ENCODE data around the gene AFF3. TPM values are rescaled to one million over a fixed set of nuclear protein-coding genes. Genes with fewer than 3 reads are reported as not detected.

AFF3 gene
- total and polyA plus RNA-seq, 7 experiments from 2014 or later = 3.0 to 24.1 (median 19.8) TPM

DNA sequence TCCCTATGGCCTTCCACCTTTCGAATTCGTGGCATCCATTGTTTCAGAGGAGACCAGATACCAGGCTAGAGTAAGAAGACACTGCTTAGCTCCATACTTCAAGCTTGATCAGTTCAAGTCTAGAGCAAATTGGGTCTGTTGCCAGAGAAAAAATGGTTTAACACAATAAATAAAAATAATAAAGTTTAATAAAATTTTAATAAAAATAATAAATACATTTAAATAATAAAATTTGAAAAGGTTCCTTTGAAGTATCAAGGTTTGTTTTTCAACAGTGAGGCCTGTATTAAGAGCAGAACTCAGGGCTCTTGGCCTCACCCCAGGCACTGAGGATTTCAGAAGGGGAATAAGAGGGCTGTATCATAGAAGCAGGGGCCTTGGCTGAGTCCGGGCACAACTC is 547.0 kb downstream of the AFF3 start:
- H3K4me3 Mint-ChIP-seq = no peak overlapping the region
- no peak for DNase-seq
- CTCF ChIA-PET = no interaction called here

DNA sequence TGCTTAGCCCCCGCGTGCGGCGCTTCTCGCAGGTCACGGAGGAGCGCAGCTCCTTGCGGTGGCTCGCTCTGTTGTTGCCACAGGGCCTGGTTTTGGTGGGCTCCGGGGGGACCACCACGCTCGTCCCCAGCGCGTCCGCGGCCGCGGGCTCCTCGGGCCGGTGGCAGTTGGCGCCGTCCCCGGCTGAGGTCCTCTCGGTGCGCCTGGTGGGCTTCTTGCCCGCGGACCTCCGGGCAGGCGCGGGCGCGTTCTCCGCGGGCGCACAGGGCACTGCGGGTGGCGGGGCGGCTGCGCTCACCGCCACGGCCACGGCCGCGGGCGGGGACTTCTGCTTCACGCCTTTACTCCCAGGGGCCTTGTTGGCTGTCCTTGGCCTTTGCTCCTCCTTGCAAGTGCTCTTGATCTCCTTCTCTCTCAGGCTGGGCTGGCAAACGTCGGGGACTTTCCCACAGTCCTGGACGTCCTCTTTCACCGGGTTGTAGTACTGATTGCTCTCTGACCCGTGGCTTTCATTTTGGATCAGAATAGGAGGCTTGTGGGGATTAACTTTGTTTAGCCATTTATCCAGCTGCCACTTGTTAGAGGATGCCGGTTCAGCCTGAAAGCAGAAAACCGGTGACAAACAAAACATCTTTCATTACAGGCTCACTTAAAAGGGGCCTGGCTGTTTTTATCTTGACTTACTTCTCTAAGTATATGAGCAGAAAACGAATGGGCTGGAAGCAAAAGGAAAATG is 548.5 kb downstream of the AFF3 start:
- Mint-ChIP-seq H3K27ac (no peak overlapping the region), H3K9me3 (peaks cover 0 to 1% (median 0%) of the 10 kb centered on the region in 11 donors), H3K36me3 (peaks cover 0 to 19% (median 5%) of the 10 kb centered on the region in 5 donors), H3K27me3 (no peaks in the 10 kb centered on the region), H3K4me1 (no peaks in the 10 kb centered on the region), H3K4me3 (no peak overlapping the region)
- H3K9me3 ChIP-seq (ENCODE audit: control insufficient read depth in 2 of 3, low read length in 3 of 3) = no peaks in the 10 kb centered on the region
- peaks cover 0 to 4% (median 0%) of the 10 kb centered on the region in 3 experiments for H3K36me3 ChIP-seq (ENCODE audit: control insufficient read depth in 2 of 3, insufficient read depth in 3 of 3, low read length in 3 of 3)
- no peaks in the 10 kb centered on the region for H3K27me3 ChIP-seq (ENCODE audit: control insufficient read depth in 2 of 2, insufficient read depth in 2 of 2, low read length in 2 of 2)
- H3K4me3 ChIP-seq (ENCODE audit: low read length) = no peak overlapping the region
- no peak overlapping the region for H3K27ac ChIP-seq (ENCODE audit: low read depth, low read length)
- H3K4me1 ChIP-seq (ENCODE audit: control insufficient read depth in 2 of 2, insufficient read depth in 2 of 2, low read length in 2 of 2) = no peaks in the 10 kb centered on the region
- ChIA-PET POLR2A (no interaction called here), CTCF (no interaction called here)
- ATAC-seq = no peak
- intact Hi-C loops (cut with micrococcal nuclease) = no loop called here
- DNase-seq = no peak

More for the DNA sequence above, 547.0 kb downstream of the AFF3 start:
- no peaks in the 10 kb centered on the region for H3K4me1 Mint-ChIP-seq
- no peak overlapping the region for H3K27ac ChIP-seq (ENCODE audit: low read depth, low read length)
- peaks cover 0 to 4% (median 0%) of the 10 kb centered on the region in 3 experiments for H3K36me3 ChIP-seq (ENCODE audit: control insufficient read depth in 2 of 3, insufficient read depth in 3 of 3, low read length in 3 of 3)
- H3K4me3 ChIP-seq (ENCODE audit: low read length) = no peak overlapping the region
- POLR2A ChIA-PET = no interaction called here
- no peaks in the 10 kb centered on the region for H3K27me3 ChIP-seq (ENCODE audit: control insufficient read depth in 2 of 2, insufficient read depth in 2 of 2, low read length in 2 of 2)
- H3K4me1 ChIP-seq (ENCODE audit: control insufficient read depth in 2 of 2, insufficient read depth in 2 of 2, low read length in 2 of 2) = no peaks in the 10 kb centered on the region
- H3K9me3 Mint-ChIP-seq = peaks cover 0 to 1% (median 0%) of the 10 kb centered on the region in 11 donors
- ATAC-seq = no peak
- H3K36me3 Mint-ChIP-seq = peaks cover 0 to 20% (median 5%) of the 10 kb centered on the region in 5 donors
- H3K27me3 Mint-ChIP-seq = peaks cover 0 to 4% (median 0%) of the 10 kb centered on the region in 5 donors
- H3K27ac Mint-ChIP-seq = no peak overlapping the region
- intact Hi-C loops (cut with micrococcal nuclease) = no loop called here
- H3K9me3 ChIP-seq (ENCODE audit: control insufficient read depth in 2 of 3, low read length in 3 of 3) = no peaks in the 10 kb centered on the region

DNA sequence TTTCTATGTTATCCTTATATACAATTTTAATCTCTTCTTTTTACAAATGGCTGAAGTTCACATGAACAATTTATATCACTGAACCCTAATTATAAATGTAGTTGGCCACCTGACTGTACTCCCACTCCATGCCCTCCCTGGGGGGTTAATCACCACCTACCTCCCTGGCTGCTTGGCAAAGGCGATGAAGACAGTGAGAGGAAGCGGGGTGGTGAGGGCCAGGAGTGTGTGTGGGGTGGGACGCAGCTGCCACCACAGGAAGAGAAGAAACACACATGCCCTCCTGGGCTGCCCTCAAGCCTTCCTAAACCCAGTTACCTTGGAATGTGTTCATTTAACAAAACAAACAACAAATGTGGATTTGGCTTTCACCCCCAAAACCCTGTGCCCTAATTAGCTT is 565.6 kb downstream of the AFF3 start:
- Mint-ChIP-seq H3K27ac (peak overlapping the region in 1 of 9 donors; percentile 41), H3K27me3 (peaks cover 0 to 6% (median 0%) of the 10 kb centered on the region in 5 donors), H3K36me3 (peaks cover 0 to 18% (median 0%) of the 10 kb centered on the region in 5 donors), H3K4me1 (peaks cover 0 to 2% (median 0%) of the 10 kb centered on the region in 7 donors), H3K4me3 (no peak overlapping the region), H3K9me3 (no peaks in the 10 kb centered on the region)
- Histone ChIP-seq H3K27ac (ENCODE audit: low read depth, low read length) (no peak overlapping the region), H3K36me3 (ENCODE audit: control insufficient read depth in 2 of 3, insufficient read depth in 3 of 3, low read length in 3 of 3) (peaks cover 0 to 3% (median 0%) of the 10 kb centered on the region in 3 experiments), H3K27me3 (ENCODE audit: control insufficient read depth in 2 of 2, insufficient read depth in 2 of 2, low read length in 2 of 2) (no peaks in the 10 kb centered on the region), H3K4me3 (ENCODE audit: low read length) (no peak overlapping the region), H3K9me3 (ENCODE audit: control insufficient read depth in 2 of 3, low read length in 3 of 3) (no peaks in the 10 kb centered on the region), H3K4me1 (ENCODE audit: control insufficient read depth in 2 of 2, insufficient read depth in 2 of 2, low read length in 2 of 2) (no peaks in the 10 kb centered on the region)
- no peak for ATAC-seq
- ChIA-PET CTCF (no interaction called here), POLR2A (no interaction called here)
- intact Hi-C loops (cut with micrococcal nuclease) = no loop called here
- no peak for DNase-seq

GRCh38 chr2:99573634-99574251 is 568.6 kb downstream of the AFF3 start:
- H3K27ac ChIP-seq (ENCODE audit: low read depth, low read length) = no peak overlapping the region
- H3K9me3 ChIP-seq (ENCODE audit: control insufficient read depth in 2 of 3, low read length in 3 of 3) = no peaks in the 10 kb centered on the region
- no peaks in the 10 kb centered on the region for H3K27me3 ChIP-seq (ENCODE audit: control insufficient read depth in 2 of 2, insufficient read depth in 2 of 2, low read length in 2 of 2)
- CTCF ChIA-PET = no interaction called here
- no peak overlapping the region for H3K4me3 ChIP-seq (ENCODE audit: low read length)
- peaks cover 0 to 3% (median 0%) of the 10 kb centered on the region in 3 experiments for H3K36me3 ChIP-seq (ENCODE audit: control insufficient read depth in 2 of 3, insufficient read depth in 3 of 3, low read length in 3 of 3)
- Mint-ChIP-seq H3K36me3 (peaks cover 0 to 21% (median 0%) of the 10 kb centered on the region in 5 donors), H3K27ac (no peak overlapping the region), H3K27me3 (peaks cover 0 to 6% (median 0%) of the 10 kb centered on the region in 5 donors), H3K9me3 (no peaks in the 10 kb centered on the region), H3K4me1 (peaks cover 0 to 2% (median 0%) of the 10 kb centered on the region in 7 donors), H3K4me3 (no peak overlapping the region)
- POLR2A ChIA-PET = no interaction called here
- DNase-seq (no peak), ATAC-seq (no peak)
- H3K4me1 ChIP-seq (ENCODE audit: control insufficient read depth in 2 of 2, insufficient read depth in 2 of 2, low read length in 2 of 2) = no peaks in the 10 kb centered on the region
- intact Hi-C loops (cut with micrococcal nuclease) = no loop called here

- no peak for DNase-seq
- no peak for ATAC-seq
- no peaks in the 10 kb centered on the region for H3K27me3 ChIP-seq (ENCODE audit: control insufficient read depth in 2 of 2, insufficient read depth in 2 of 2, low read length in 2 of 2)
- no peaks in the 10 kb centered on the region for H3K4me1 ChIP-seq (ENCODE audit: control insufficient read depth in 2 of 2, insufficient read depth in 2 of 2, low read length in 2 of 2)
- H3K9me3 ChIP-seq (ENCODE audit: control insufficient read depth in 2 of 3, low read length in 3 of 3) = no peaks in the 10 kb centered on the region
- H3K36me3 Mint-ChIP-seq = peaks cover 0 to 21% (median under 1%) of the 10 kb centered on the region in 5 donors
- H3K27me3 Mint-ChIP-seq = peaks cover 0 to 6% (median 0%) of the 10 kb centered on the region in 5 donors
- POLR2A ChIA-PET = no interaction called here
- no peaks in the 10 kb centered on the region for H3K9me3 Mint-ChIP-seq
- intact Hi-C loops (cut with micrococcal nuclease) = no loop called here
- peaks cover 0 to under 1% (median 0%) of the 10 kb centered on the region in 7 donors for H3K4me1 Mint-ChIP-seq
- CTCF ChIA-PET = interaction anchor here (2.7 kb wide), 1 partner anchor 13 kb away, joined by 12 read pairs; no protein-coding TSS in a partner anchor
- H3K27ac ChIP-seq (ENCODE audit: low read depth, low read length) = no peak overlapping the region
- H3K4me3 Mint-ChIP-seq = no peak overlapping the region
- H3K36me3 ChIP-seq (ENCODE audit: control insufficient read depth in 2 of 3, insufficient read depth in 3 of 3, low read length in 3 of 3) = peaks cover 0 to 11% (median 0%) of the 10 kb centered on the region in 3 experiments
- H3K4me3 ChIP-seq (ENCODE audit: low read length) = no peak overlapping the region
- no peak overlapping the region for H3K27ac Mint-ChIP-seq
Observed at GRCh38 chr2:99572373-99573164, 569.8 kb downstream of the AFF3 start.

- Mint-ChIP-seq H3K4me3 (no peak overlapping the region), H3K27me3 (peaks cover 0 to 6% (median 0%) of the 10 kb centered on the region in 5 donors), H3K4me1 (no peaks in the 10 kb centered on the region), H3K27ac (no peak overlapping the region), H3K36me3 (peaks cover 0 to 24% (median 5%) of the 10 kb centered on the region in 5 donors), H3K9me3 (peaks cover 0 to 3% (median 0%) of the 10 kb centered on the region in 11 donors)
- ATAC-seq (no peak), DNase-seq (no peak)
- Histone ChIP-seq H3K4me1 (ENCODE audit: control insufficient read depth in 2 of 2, insufficient read depth in 2 of 2, low read length in 2 of 2) (no peaks in the 10 kb centered on the region), H3K27ac (ENCODE audit: low read depth, low read length) (no peak overlapping the region), H3K4me3 (ENCODE audit: low read length) (no peak overlapping the region), H3K36me3 (ENCODE audit: control insufficient read depth in 2 of 3, insufficient read depth in 3 of 3, low read length in 3 of 3) (peaks cover 0 to 11% (median 0%) of the 10 kb centered on the region in 3 experiments), H3K9me3 (ENCODE audit: control insufficient read depth in 2 of 3, low read length in 3 of 3) (no peaks in the 10 kb centered on the region), H3K27me3 (ENCODE audit: control insufficient read depth in 2 of 2, insufficient read depth in 2 of 2, low read length in 2 of 2) (no peaks in the 10 kb centered on the region)
- intact Hi-C loops (cut with micrococcal nuclease) = no loop called here
- ChIA-PET CTCF (interaction anchor here (2.7 kb wide), 1 partner anchor 13 kb away, joined by 12 read pairs; no protein-coding TSS in a partner anchor), POLR2A (no interaction called here)
Observed at GRCh38 chr2:99571954-99572353, 570.4 kb downstream of the AFF3 start.
